Measurements from ENCODE around the gene CYP26B1.
A peak's percentile ranks its signal among the peaks of the same experiment; 100 is the strongest.

CYP26B1 gene

DNA sequence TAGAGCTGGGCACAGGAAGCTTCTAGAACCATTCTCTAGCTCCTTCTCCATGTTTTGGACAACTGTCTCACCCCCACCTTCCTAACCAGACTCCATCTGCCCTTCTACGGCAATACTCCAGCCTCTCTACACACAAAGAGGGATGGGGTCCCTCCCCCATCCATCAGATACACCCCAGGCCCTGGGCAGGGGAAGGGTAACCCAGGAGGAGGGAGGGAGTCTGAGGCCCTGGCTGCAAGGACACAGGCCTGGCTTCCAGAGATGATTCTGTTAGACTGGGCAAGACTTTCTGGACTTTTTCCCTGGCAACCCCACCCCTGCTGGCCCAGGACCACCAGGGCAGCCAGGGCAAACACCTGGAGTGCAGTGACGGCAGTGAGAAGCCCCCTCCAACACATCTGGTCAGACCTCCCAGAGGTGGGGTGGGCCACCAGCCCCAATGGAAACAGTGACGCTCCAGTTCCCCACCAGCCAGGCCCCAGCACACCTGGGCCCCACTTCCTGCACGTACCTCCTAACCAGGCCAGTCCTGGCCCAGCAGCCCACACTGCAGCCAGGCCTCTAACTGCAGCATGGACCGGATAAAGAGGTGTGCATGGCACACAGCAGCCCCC is 6.5 kb downstream of the CYP26B1 start:
- DNase-seq (ENCODE audit: low read depth), result no peak

GRCh38 chr2:72140621-72140960 is 7.1 kb downstream of the CYP26B1 start:
- no peak for DNase-seq (ENCODE audit: low read depth)

- DNase-seq (ENCODE audit: low read depth), result no peak
Observed at GRCh38 chr2:72139874-72140620, 7.6 kb downstream of the CYP26B1 start.

- no peak for DNase-seq (ENCODE audit: low read depth)
Observed at GRCh38 chr2:72139471-72139873, 8.2 kb downstream of the CYP26B1 start.

- no peak for DNase-seq (ENCODE audit: low read depth)
Observed at GRCh38 chr2:72138921-72139381, 8.7 kb downstream of the CYP26B1 start.

DNA sequence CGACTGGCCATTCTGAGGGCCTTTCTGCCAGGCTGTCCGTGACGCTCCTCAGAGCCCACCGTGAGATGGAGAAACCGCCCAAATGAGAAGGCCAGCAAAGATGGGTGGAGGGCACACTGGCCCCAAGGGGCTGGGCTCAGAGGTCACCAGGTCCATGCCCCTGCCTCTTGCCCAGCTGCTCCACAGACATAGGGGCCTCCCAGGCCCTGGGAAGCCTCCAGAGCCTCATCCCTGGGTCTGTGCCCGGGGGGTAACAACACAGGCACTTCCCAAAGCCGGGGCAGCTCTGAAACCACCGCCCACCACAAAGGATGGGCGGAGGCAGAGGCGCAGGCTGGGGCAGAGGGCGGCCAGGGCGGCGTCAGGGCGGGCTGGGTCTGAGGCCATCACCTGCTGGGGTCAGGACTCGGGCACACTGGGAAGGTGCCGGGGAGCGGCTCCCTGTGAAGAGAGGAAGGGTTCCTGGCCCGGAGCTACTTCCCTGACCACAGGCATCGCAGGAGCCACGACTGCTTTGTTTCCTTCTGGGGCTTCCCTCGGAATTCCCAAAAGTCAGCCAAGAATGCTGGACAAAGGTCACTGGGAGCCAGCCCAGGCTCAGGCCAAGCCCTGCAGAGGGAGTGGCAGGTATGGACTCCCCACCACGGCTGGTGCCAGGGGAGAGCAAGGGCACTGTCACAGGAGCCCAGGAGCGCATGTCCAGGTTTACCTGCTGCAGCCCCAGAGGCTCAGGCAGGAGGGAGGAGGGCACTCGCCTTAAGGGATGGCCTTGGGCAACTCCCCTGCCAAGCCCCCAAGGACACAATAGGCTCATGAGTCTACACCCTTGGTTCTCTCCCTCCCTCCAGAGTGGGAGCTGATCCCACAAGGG is 9.4 kb downstream of the CYP26B1 start:
- DNase-seq (ENCODE audit: low read depth), result no peak

DNA sequence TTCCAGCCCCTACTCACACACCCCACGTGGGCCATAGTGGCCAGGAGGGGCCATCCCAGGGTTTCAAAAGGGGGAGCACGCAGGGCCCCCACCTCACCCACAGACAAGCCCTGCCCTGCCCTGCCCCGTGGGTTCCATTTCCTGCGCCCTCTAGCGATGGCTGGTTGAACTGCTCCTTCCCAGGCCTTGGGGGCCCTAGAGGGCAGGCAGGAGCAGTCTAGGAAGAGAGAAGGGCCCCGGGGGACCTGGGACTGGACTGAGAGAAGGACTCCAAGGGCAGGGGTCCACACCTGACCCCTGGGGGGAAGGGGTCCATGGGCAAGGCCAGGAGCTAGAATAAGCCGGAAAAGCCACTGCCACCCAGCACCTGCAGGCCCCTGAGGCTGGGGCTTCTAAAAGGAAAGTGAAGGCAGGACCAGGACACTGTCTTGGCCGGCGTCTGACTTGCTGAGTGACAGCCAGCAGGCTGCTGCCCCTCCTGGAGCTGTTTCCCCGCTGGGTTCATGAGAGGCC is 10.1 kb downstream of the CYP26B1 start:
- DNase-seq (ENCODE audit: low read depth), result peak; percentile 18

GRCh38 chr2:72136933-72137497 is 10.6 kb downstream of the CYP26B1 start:
- DNase-seq (ENCODE audit: low read depth), result no peak

- no peak for DNase-seq (ENCODE audit: low read depth)
Observed at GRCh38 chr2:72136331-72136730, 11.3 kb downstream of the CYP26B1 start.

- DNase-seq (ENCODE audit: low read depth), result no peak
Observed at GRCh38 chr2:72135921-72136320, 11.7 kb downstream of the CYP26B1 start.

DNA sequence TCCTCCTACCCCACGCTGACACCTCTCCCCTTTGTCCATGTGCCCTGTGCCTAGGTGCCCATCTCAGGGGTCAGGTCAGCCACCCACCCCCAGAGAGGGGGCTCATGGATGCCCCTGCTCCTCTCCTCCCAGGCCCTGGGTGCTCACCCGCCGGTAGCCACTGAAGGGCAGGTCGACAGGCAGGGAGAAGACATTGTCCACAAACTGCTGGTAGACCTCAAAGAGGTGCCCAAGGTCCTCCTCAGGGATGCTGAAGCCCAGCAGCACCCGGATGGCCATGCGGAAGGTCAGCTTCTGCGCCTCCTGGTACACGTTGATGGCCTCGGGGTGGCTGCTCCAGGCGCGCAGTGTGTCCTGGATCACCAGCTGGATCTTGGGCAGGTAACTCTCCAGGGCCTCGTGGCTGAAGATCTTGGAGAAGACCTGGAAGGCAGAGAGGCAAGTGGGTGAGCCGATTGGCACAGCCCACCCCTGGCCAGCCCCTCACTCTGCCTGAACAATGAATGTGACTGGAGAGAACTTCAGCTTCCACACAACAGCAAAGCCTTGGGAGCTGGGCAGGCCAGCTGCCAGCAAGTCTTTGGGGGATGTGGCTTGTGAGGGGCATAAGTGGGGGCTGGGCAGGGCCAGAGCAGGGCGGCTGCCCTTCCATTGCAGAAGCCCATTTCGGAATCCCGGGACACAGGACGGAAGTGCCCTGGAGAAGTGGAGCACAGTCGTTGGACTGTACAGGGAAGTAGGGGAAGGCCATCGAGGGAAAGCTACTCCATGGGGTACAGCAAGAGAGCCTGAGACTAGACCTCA is 12.5 kb downstream of the CYP26B1 start:
- DNase-seq (ENCODE audit: low read depth), result no peak

- no peak for DNase-seq (ENCODE audit: low read depth)
Observed at GRCh38 chr2:72134408-72134996, 13.2 kb downstream of the CYP26B1 start.

DNA sequence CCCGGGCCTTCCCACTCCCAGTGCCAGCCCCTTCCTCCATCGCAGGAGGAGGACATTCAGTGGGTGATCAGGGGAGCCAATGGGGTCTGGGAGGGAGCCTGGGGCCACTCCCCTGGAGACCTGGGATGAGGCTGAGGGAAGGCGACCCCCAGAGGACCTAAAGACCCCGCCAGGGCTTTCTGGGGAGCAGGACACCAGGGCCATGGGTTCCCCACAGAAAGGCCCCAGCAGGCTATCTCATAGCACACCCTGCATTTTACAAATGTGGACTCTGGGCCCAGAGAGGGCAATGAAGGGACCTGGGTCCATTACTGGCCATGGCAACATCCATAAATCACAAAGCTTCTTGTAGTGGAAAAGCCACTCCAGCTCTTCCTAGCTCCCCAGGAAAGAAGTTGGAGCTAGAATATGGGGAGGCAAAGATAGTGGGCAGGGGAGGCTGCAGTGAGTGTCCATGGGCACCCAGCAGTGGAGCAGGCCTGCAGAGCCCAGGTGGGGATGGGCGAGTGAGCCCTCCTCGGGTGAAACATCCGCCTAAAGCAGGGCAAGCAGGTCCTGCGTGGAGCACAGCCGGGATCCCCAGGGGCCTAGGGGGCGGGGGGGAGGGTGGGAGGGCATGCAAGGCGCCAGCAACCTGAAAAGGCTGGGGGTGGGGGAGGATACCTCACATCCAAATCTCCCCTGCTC is 13.8 kb downstream of the CYP26B1 start:
- no peak for DNase-seq (ENCODE audit: low read depth)

GRCh38 chr2:72132981-72133720 is 14.5 kb downstream of the CYP26B1 start:
- no peak for DNase-seq (ENCODE audit: low read depth)

- DNase-seq (ENCODE audit: low read depth), result no peak
Observed at GRCh38 chr2:72131916-72132841, 15.5 kb downstream of the CYP26B1 start.

GRCh38 chr2:72131371-72131891 is 16.2 kb downstream of the CYP26B1 start:
- DNase-seq (ENCODE audit: low read depth), result no peak

- no peak for DNase-seq (ENCODE audit: low read depth)
Observed at GRCh38 chr2:72130659-72131360, 16.9 kb downstream of the CYP26B1 start.

Data from stimulated activated CD8-positive, alpha-beta memory T cell treated with anti-CD3 and anti-CD28 coated beads, Interleukin-12 subunit alpha, Interleukin-12 subunit beta, amount 100 ng/mL, for 4 hours (primary cell).